H1 (cell line): ENCODE measurements around the gene PPM1F. TPM values are rescaled to one million over a fixed set of nuclear protein-coding genes. Genes with fewer than 3 reads are reported as not detected.

ENCODE experiments used
- CTCF ChIA-PET: fragments of 300-600 bp; sonication (Branson Sonifier 250); formaldehyde crosslinking; loops from one replicate; lab custom pipeline; 2021; ENCODE audit not compliant: partially characterized antibody; lab: Charles Lee
- POLR2A ChIA-PET: fragments of 300-600 bp; sonication (Branson Sonifier 250); formaldehyde crosslinking; loops from one replicate; lab custom pipeline; 2021; ENCODE audit warnings: inconsistent platforms; ENCODE audit not compliant: partially characterized antibody; lab: Charles Lee
- DNase-seq, 2 experiments: peaks; one replicate each; pipeline versions ENCODE4 v3.0.0 to v3.0.0-alpha.2; 2010 to 2022; ENCODE audit warnings: low spot score in 2 of 2, low read depth in 1 of 2, mixed read lengths in 1 of 2
- FAIRE-seq: peaks from 2 replicates; lab custom pipeline; 2011; peaks lifted over from hg19 to GRCh38; lab: Jason Lieb, UNC
- H2AFZ ChIP-seq: 2 replicates; pipeline ENCODE4 v1.8.1; 2012; ENCODE audit warnings: low read length, inconsistent platforms
- H2AK5ac ChIP-seq: 2 replicates; pipeline ENCODE4 v1.6.1; 2013; ENCODE audit warnings: low read depth, low read length
- H2BK120ac ChIP-seq: replicated peaks from 2 replicates; pipeline ENCODE3; 2013; ENCODE audit warnings: low read depth, low read length, inconsistent platforms
- H2BK12ac ChIP-seq: 2 replicates; pipeline ENCODE4 v1.6.1; 2013; ENCODE audit warnings: low read depth, low read length
- H2BK15ac ChIP-seq: 2 replicates; pipeline ENCODE4 v1.6.1; 2013; ENCODE audit warnings: low read length
- H2BK20ac ChIP-seq: 2 replicates; pipeline ENCODE4 v1.6.1; 2013; ENCODE audit warnings: low read length
- H2BK5ac ChIP-seq: 2 replicates; pipeline ENCODE4 v1.6.1; 2013; ENCODE audit warnings: low read depth, low read length
- H3K14ac ChIP-seq: 2 replicates; pipeline ENCODE4 v1.6.1; 2013; ENCODE audit warnings: inconsistent platforms; ENCODE audit not compliant: insufficient read length
- H3K18ac ChIP-seq: 2 replicates; pipeline ENCODE4 v1.6.1; 2013; ENCODE audit warnings: low read length; ENCODE audit errors: extremely low read depth
- H3K23ac ChIP-seq: 2 replicates; pipeline ENCODE4 v1.6.1; 2013; ENCODE audit warnings: inconsistent platforms; ENCODE audit not compliant: insufficient read length
- H3K23me2 ChIP-seq: 2 replicates; pipeline ENCODE4 v1.6.1; 2013; ENCODE audit warnings: low read depth, low read length
- H3K27ac ChIP-seq: 2 replicates; pipeline ENCODE4 v1.6.1; 2011; ENCODE audit warnings: low read depth, low read length, inconsistent platforms
- H3K27me3 ChIP-seq, 4 experiments: replicated peaks in 1 of 4; 1 replicate in 1 of 4; 2 replicates in 3 of 4; pipeline versions ENCODE4 v1.6.1 to v1.8.1; 2011 to 2013; ENCODE audit warnings: low read length in 3 of 4, mild to moderate bottlenecking in 3 of 4, inconsistent platforms in 2 of 4, mixed read lengths in 2 of 4, moderate library complexity in 1 of 4; ENCODE audit not compliant: control insufficient read depth in 3 of 4, insufficient read depth in 3 of 4; ENCODE audit errors: extremely low read depth in 1 of 4
- H3K36me3 ChIP-seq, 4 experiments: 2 replicates each; pipeline versions ENCODE4 v1.6.1 to v1.8.1; 2011 to 2013; ENCODE audit warnings: mild to moderate bottlenecking in 4 of 4, low read length in 3 of 4, moderate library complexity in 2 of 4, control low read depth in 1 of 4, inconsistent platforms in 1 of 4; ENCODE audit not compliant: insufficient read depth in 4 of 4, control insufficient read depth in 2 of 4
- H3K4ac ChIP-seq: replicated peaks from 2 replicates; pipeline ENCODE3; 2013; ENCODE audit warnings: low read length, low read depth, mixed read lengths, inconsistent platforms; ENCODE audit not compliant: insufficient read length
- H3K4me1 ChIP-seq, 4 experiments: replicated peaks in 1 of 4; 1 replicate in 1 of 4; 2 replicates in 3 of 4; pipeline versions ENCODE4 v1.6.1 to v1.8.1; 2011 to 2013; ENCODE audit warnings: low read length in 3 of 4, inconsistent platforms in 2 of 4, mixed read lengths in 1 of 4; ENCODE audit not compliant: insufficient read depth in 4 of 4, control insufficient read depth in 3 of 4
- H3K4me2 ChIP-seq, 2 experiments: 2 replicates each; pipeline versions ENCODE4 v1.6.1 to v1.8.1; 2011 to 2013; ENCODE audit warnings: low read depth in 2 of 2, low read length in 2 of 2, control low read depth in 1 of 2, inconsistent platforms in 1 of 2, mild to moderate bottlenecking in 1 of 2; ENCODE audit not compliant: insufficient read depth in 1 of 2
- H3K4me3 ChIP-seq, 4 experiments: fragments of 200-600, 300-600 bp in 1 of 4; sonication (generic), shearing (Covaris generic), sonication (Bioruptor Twin) in 1 of 4; 2 replicates each; pipeline versions ENCODE4 v1.5.1 to v1.8.1; 2011 to 2016; ENCODE audit warnings: low read length in 4 of 4, low read depth in 3 of 4, control low read depth in 2 of 4, inconsistent platforms in 2 of 4, mild to moderate bottlenecking in 2 of 4, mixed read lengths in 1 of 4, moderate library complexity in 1 of 4; ENCODE audit not compliant: insufficient read depth in 2 of 4; ENCODE audit errors: extremely low read depth in 1 of 4
- H3K56ac ChIP-seq: replicated peaks from 2 replicates; pipeline ENCODE3; 2013; ENCODE audit warnings: low read depth, mild to moderate bottlenecking, mixed read lengths, low read length, inconsistent platforms; ENCODE audit not compliant: insufficient read length
- H3K79me1 ChIP-seq: 2 replicates; pipeline ENCODE4 v1.6.1; 2013; ENCODE audit warnings: low read depth, low read length, control low read depth
- H3K79me2 ChIP-seq, 2 experiments: 2 replicates each; pipeline versions ENCODE4 v1.6.1 to v1.8.1; 2012 to 2013; ENCODE audit warnings: low read length in 2 of 2, mild to moderate bottlenecking in 2 of 2, inconsistent platforms in 1 of 2; ENCODE audit not compliant: insufficient read depth in 2 of 2, control insufficient read depth in 1 of 2
- H3K9ac ChIP-seq, 4 experiments: replicated peaks in 1 of 4; 1 replicate in 1 of 4; 2 replicates in 3 of 4; pipeline versions ENCODE4 v1.6.1 to v1.8.1; 2011 to 2013; ENCODE audit warnings: low read depth in 3 of 4, low read length in 3 of 4, control low read depth in 2 of 4, mild to moderate bottlenecking in 2 of 4, moderate library complexity in 2 of 4, inconsistent platforms in 1 of 4; ENCODE audit errors: extremely low read depth in 1 of 4
- H3K9me3 ChIP-seq, 2 experiments: 2 replicates each; pipeline versions ENCODE4 v1.6.1 to v1.8.1; 2012 to 2013; ENCODE audit warnings: mild to moderate bottlenecking in 2 of 2, moderate library complexity in 2 of 2, control low read depth in 1 of 2, inconsistent platforms in 1 of 2, low read depth in 1 of 2, low read length in 1 of 2, mixed read lengths in 1 of 2; ENCODE audit not compliant: insufficient read depth in 2 of 2
- H4K20me1 ChIP-seq, 2 experiments: replicated peaks in 1 of 2; 2 replicates each; pipeline versions ENCODE3 to v1.8.1; 2011 to 2013; ENCODE audit warnings: inconsistent platforms in 2 of 2, low read length in 2 of 2, mild to moderate bottlenecking in 1 of 2; ENCODE audit not compliant: insufficient read depth in 2 of 2, control insufficient read depth in 1 of 2
- H4K5ac ChIP-seq: 2 replicates; pipeline ENCODE4 v1.6.1; 2013; ENCODE audit warnings: low read length, low read depth, mixed read lengths, inconsistent platforms; ENCODE audit not compliant: insufficient read length
- H4K8ac ChIP-seq: 2 replicates; pipeline ENCODE4 v1.8.0; 2013; ENCODE audit warnings: mild to moderate bottlenecking, moderate library complexity, low read length, inconsistent platforms; ENCODE audit not compliant: insufficient read depth; ENCODE audit errors: extremely low read depth
- H4K91ac ChIP-seq: replicated peaks from 2 replicates; pipeline ENCODE3; 2013; ENCODE audit warnings: low read length, mixed read lengths, inconsistent platforms; ENCODE audit not compliant: insufficient read length
- CBX8 ChIP-seq: fragments of 300-800, 300-1000 bp; sonication (generic); IDR thresholded peaks from 2 replicates; pipeline ENCODE4 v1.7.1; 2016; ENCODE audit warnings: low read depth, low read length, borderline replicate concordance
- NRF1 ChIP-seq: IDR thresholded peaks from 2 replicates; pipeline ENCODE4 v1.6.1; 2011; ENCODE audit warnings: mild to moderate bottlenecking, low read depth, low read length, improper control_type of control experiment
- RXRA ChIP-seq: IDR thresholded peaks from 2 replicates; pipeline ENCODE4 v1.6.1; 2011; ENCODE audit warnings: low read depth, mild to moderate bottlenecking, low read length, moderate library complexity; ENCODE audit not compliant: insufficient read depth
- SRF ChIP-seq: IDR thresholded peaks from 2 replicates; pipeline ENCODE4 v1.6.1; 2011; ENCODE audit warnings: mild to moderate bottlenecking, low read depth, low read length, moderate library complexity
- WGBS, 2 experiments: shearing (Covaris generic) in 1 of 2; methylation state at CpG; one replicate each; pipeline versions ENCODE4 v1.1.6 to v1.1.7; 2013 to 2015; ENCODE audit warnings: low lambda C conversion rate in 2 of 2, mixed read lengths in 2 of 2, inconsistent platforms in 1 of 2, low coverage in 1 of 2, missing lambda C conversion rate in 1 of 2; ENCODE audit not compliant: insufficient replicate concordance in 2 of 2, insufficient coverage in 1 of 2, insufficient read length in 1 of 2; ENCODE audit errors: extremely low coverage in 1 of 2, missing lambda C conversion rate in 1 of 2; 5-methylcytosine and 5-hydroxymethylcytosine counted together
- polyA plus RNA-seq, 7 experiments: library from polyadenylated mRNA; depleted of rRNA in 3 of 7; stranded (reverse) in 5 of 7; unstranded in 2 of 7; fragments of >200 nt in 5 of 7; fragments of 200-250 nt in 2 of 7; gene quantifications; 1 replicate in 5 of 7; 2 replicates in 1 of 7; 4 replicates in 1 of 7; pipeline versions ENCODE4 v1.2.1 to v1.2.3, GENCODE V29; 2011 to 2013; ENCODE audit warnings: missing spikeins in 2 of 7, mixed read lengths in 2 of 7
- total RNA-seq: library from RNA; stranded (reverse); fragmentation: NEBNext Ultra II Directional; extraction: Animal tissue kit (Norgen Biotek cat#: 25700); gene quantifications from 2 replicates; pipeline ENCODE4 v1.2.1, GENCODE V29; 2021
- TF ChIP-seq, protein P1 (sequence below): IDR thresholded peaks from 2 replicates; pipeline ENCODE4 v1.6.1; 2011; ENCODE audit warnings: low read depth, mild to moderate bottlenecking, low read length; ENCODE audit not compliant: insufficient read depth

The PPM1F gene
- total and polyA plus RNA-seq, 2 of the 8 experiments (the other 6 are each of a cell fraction or from before 2014, with no cell fraction given): 12.4 to 22.8 TPM

DNA sequence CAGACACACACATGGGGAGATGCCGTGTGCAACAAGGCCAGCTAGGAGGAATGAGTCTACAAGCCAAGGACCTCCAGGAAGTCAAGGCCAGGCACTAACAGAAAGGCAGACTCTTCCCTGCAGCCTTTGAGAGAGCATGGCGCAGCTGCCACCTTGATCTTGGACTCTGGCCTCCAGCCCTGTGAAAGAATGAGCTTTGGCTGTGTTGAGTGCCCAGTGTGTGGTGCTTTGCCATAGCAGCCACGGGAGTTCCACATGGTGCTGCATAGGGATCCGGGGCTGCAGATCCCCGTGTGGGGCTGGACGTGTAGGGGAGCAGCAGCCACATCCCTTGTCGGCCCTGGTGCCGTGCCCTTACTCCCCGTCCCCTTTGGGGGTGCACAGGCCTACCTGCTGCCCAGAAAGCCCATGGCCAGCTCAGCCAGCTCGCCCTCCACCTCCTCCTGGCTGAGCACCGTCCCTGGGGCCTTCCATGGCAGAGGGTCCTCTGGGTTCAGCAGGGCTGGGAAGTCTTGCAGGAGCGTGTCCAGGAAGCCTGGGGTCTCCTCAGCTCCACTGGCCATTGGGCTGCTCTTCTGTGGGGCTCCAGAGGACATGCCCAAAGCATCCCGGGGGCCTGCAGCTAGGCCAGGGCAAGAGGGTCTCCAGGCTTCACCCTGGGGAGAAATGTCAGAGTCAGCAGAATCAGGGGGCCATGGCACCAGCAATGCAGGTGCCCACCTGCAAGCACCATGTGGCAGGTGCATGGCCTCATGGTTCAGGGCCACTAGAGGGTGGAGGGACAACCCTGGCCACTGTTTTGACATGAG is 7.0 kb downstream of the PPM1F start:
- no peak overlapping the region for H2BK20ac ChIP-seq
- H4K20me1 ChIP-seq: peaks cover 2 to 8% of the 10 kb centered on the region in 2 experiments
- no peak overlapping the region for H3K4ac ChIP-seq
- H3K79me2 ChIP-seq: no peaks in the 10 kb centered on the region
- no peak overlapping the region for H2BK12ac ChIP-seq
- no peak overlapping the region for H3K27ac ChIP-seq
- H3K14ac ChIP-seq: no peak overlapping the region
- no peak overlapping the region for H2AK5ac ChIP-seq
- ChIA-PET CTCF (interaction anchor here (0.8 to 1.3 kb wide), 3 partner anchors 34 to 1559 kb away, joined by 3 read pairs; no protein-coding TSS in a partner anchor), POLR2A (no interaction called here)
- H3K9ac ChIP-seq: no peak overlapping the region
- DNase-seq (no peak), FAIRE-seq (no peak)
- H2BK5ac ChIP-seq: no peak overlapping the region
- no peaks in the 10 kb centered on the region for H3K36me3 ChIP-seq
- H3K18ac ChIP-seq: no peak overlapping the region
- H2BK15ac ChIP-seq: no peak overlapping the region
- no peak overlapping the region for H2BK120ac ChIP-seq
- H4K5ac ChIP-seq: no peak overlapping the region
- H3K4me2 ChIP-seq: no peak overlapping the region
- TF ChIP-seq CBX8: no peak
- no peak for TF ChIP-seq SRF
- TF ChIP-seq, protein P1, sequence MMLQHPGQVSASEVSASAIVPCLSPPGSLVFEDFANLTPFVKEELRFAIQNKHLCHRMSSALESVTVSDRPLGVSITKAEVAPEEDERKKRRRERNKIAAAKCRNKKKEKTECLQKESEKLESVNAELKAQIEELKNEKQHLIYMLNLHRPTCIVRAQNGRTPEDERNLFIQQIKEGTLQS: no peak
- TF ChIP-seq RXRA: no peak
- no peak for TF ChIP-seq NRF1
- no peak overlapping the region for H2AFZ ChIP-seq
- H3K4me3 ChIP-seq: no peak overlapping the region
- no peak overlapping the region for H3K56ac ChIP-seq
- no peak overlapping the region for H4K8ac ChIP-seq
- H3K23me2 ChIP-seq: no peaks in the 10 kb centered on the region
- 88% methylated on average over 11 of the region's 13 CpGs; no CpG with 5 or more reads in 1 of the 2 experiments for WGBS, 2 experiments
- peaks cover 0 to 11% (median 6%) of the 10 kb centered on the region in 4 experiments; a peak in 5 of 7 replicates for H3K4me1 ChIP-seq
- no peaks in the 10 kb centered on the region for H3K9me3 ChIP-seq
- H3K23ac ChIP-seq: no peak overlapping the region
- H3K27me3 ChIP-seq: peaks cover 0 to 6% (median 0%) of the 10 kb centered on the region in 4 experiments; a peak in 2 of 7 replicates
- no peaks in the 10 kb centered on the region; the same call in 1 of the 2 replicates for H3K79me1 ChIP-seq
- no peak overlapping the region for H4K91ac ChIP-seq
